Measurements from ENCODE around the gene GOLGA3.
"Not testable (repeated sequence)": the region's sequence is repeated elsewhere in the genome, so short reads cannot be mapped to it uniquely, and the experiment has no call there.

Gene GOLGA3
- total RNA-seq = 227 to 259 reads per million in 2 donors

GRCh38 chr12:132828706-132829534 is at the start of gene GOLGA3:
TSS of gene GOLGA3 (minus strand) at chr12:132828869. CDS start at chr12:132822128, 6,741 bp downstream.
- DNase-seq = peak; percentile 88

GRCh38 chr12:132874620-132875019 is 46.0 kb upstream of the GOLGA3 start:
- not testable (repeated sequence) for DNase-seq

- DNase-seq = no peak
Observed at GRCh38 chr12:132874175-132874574, 45.5 kb upstream of the GOLGA3 start.

- DNase-seq = no peak
Observed at GRCh38 chr12:132873724-132874123, 45.1 kb upstream of the GOLGA3 start.

- no peak for DNase-seq
Observed at GRCh38 chr12:132872975-132873421, 44.3 kb upstream of the GOLGA3 start.

- no peak for DNase-seq
Observed at GRCh38 chr12:132872073-132872855, 43.6 kb upstream of the GOLGA3 start.

- no peak for DNase-seq
Observed at GRCh38 chr12:132869551-132869950, 40.9 kb upstream of the GOLGA3 start.

- DNase-seq = no peak
Observed at GRCh38 chr12:132866251-132866828, 37.7 kb upstream of the GOLGA3 start.

GRCh38 chr12:132861558-132861957 is 32.9 kb upstream of the GOLGA3 start:
- DNase-seq = no peak

- no peak for DNase-seq
Observed at GRCh38 chr12:132858718-132859266, 30.1 kb upstream of the GOLGA3 start.

GRCh38 chr12:132857019-132857418 is 28.4 kb upstream of the GOLGA3 start:
- DNase-seq = not testable (repeated sequence)

GRCh38 chr12:132856581-132856980 is 27.9 kb upstream of the GOLGA3 start:
- no peak for DNase-seq

- DNase-seq = not testable (repeated sequence)
Observed at GRCh38 chr12:132855211-132855610, 26.5 kb upstream of the GOLGA3 start.

GRCh38 chr12:132853285-132854092 is 24.8 kb upstream of the GOLGA3 start:
- DNase-seq = no peak

- DNase-seq = no peak
Observed at GRCh38 chr12:132852496-132852895, 23.8 kb upstream of the GOLGA3 start.

- no peak for DNase-seq
Observed at GRCh38 chr12:132851465-132851864, 22.8 kb upstream of the GOLGA3 start.

- DNase-seq = no peak
Observed at GRCh38 chr12:132850291-132850690, 21.6 kb upstream of the GOLGA3 start.

GRCh38 chr12:132848521-132848920 is 19.9 kb upstream of the GOLGA3 start:
- DNase-seq = no peak

GRCh38 chr12:132847363-132848356 is 19.0 kb upstream of the GOLGA3 start:
- no peak for DNase-seq

GRCh38 chr12:132844681-132845080 is 16.0 kb upstream of the GOLGA3 start:
- DNase-seq = not testable (repeated sequence)
